WTC11 (cell line): ENCODE measurements around the gene RING1. TPM values are rescaled to one million over a fixed set of nuclear protein-coding genes. Genes with fewer than 3 reads are reported as not detected.

Source experiments
- ATAC-seq: fragments of 200-7000 bp; cut with Tn5 transposase; 2 replicates; pipeline ENCODE4 v1.10.0; 2021; ENCODE audit warnings: mild to moderate bottlenecking, moderate library complexity
- CTCF ChIA-PET: fragments of 300-600 bp; sonication (Branson Sonifier 250); formaldehyde crosslinking; loops from one replicate; lab custom pipeline; 2021; ENCODE audit warnings: antibody characterized with exemption; lab: Charles Lee
- POLR2A ChIA-PET: fragments of 350-600 bp; sonication (Branson Sonifier 250); formaldehyde crosslinking; loops from one replicate; lab custom pipeline; 2021; ENCODE audit warnings: antibody characterized with exemption; lab: Charles Lee
- DNase-seq: peaks from one replicate; pipeline ENCODE4 v3.0.0; 2021; ENCODE audit warnings: low spot score
- H3K27ac Mint-ChIP-seq: 2 replicates; pipeline ENCODE4 v1.8.0; 2021; ENCODE audit warnings: mixed read lengths
- H3K27me3 Mint-ChIP-seq: 2 replicates; pipeline ENCODE4 v1.8.0; 2021; ENCODE audit warnings: low read depth, mild to moderate bottlenecking, moderate library complexity, mixed read lengths
- H3K36me3 Mint-ChIP-seq: 2 replicates; pipeline ENCODE4 v1.8.0; 2021; ENCODE audit warnings: mixed read lengths
- H3K4me1 Mint-ChIP-seq: 2 replicates; pipeline ENCODE4 v1.8.0; 2022; ENCODE audit warnings: mixed read lengths
- H3K4me3 Mint-ChIP-seq: 2 replicates; pipeline ENCODE4 v1.8.0; 2021; ENCODE audit warnings: mild to moderate bottlenecking, moderate library complexity, mixed read lengths
- H3K9me3 Mint-ChIP-seq: 2 replicates; pipeline ENCODE4 v1.8.0; 2021; ENCODE audit warnings: mixed read lengths
- AR ChIP-seq: fragments of 250-450 bp; sonication (Bioruptor Pico); IDR thresholded peaks from 2 replicates; pipeline ENCODE4 v1.9.0; 2021; ENCODE audit warnings: mild to moderate bottlenecking
- ATF1 ChIP-seq: sonication (generic); formaldehyde crosslinking; IDR thresholded peaks from 2 replicates; pipeline ENCODE4 v1.8.1; 2023; ENCODE audit warnings: mild to moderate bottlenecking, moderate library complexity, missing genetic modification reagents
- FOXP1 ChIP-seq: sonication (generic); formaldehyde crosslinking; IDR thresholded peaks from 2 replicates; pipeline ENCODE4 v1.8.0; 2022; ENCODE audit warnings: missing genetic modification reagents, mild to moderate bottlenecking, moderate library complexity, borderline replicate concordance
- GRHL2 ChIP-seq: fragments of 250-450 bp; sonication (Bioruptor Pico); IDR thresholded peaks from 2 replicates; pipeline ENCODE4 v1.8.0; 2022; ENCODE audit warnings: mild to moderate bottlenecking, moderate library complexity; ENCODE audit not compliant: insufficient replicate concordance, severe bottlenecking
- JUN ChIP-seq: sonication (generic); formaldehyde crosslinking; IDR thresholded peaks from 2 replicates; pipeline ENCODE4 v1.8.0; 2023; ENCODE audit warnings: mild to moderate bottlenecking, missing genetic modification reagents
- KAT7 ChIP-seq: sonication (generic); formaldehyde crosslinking; IDR thresholded peaks from 2 replicates; pipeline ENCODE4 v1.8.1; 2023; ENCODE audit warnings: missing genetic modification reagents, mild to moderate bottlenecking, borderline replicate concordance
- MAX ChIP-seq: sonication (generic); formaldehyde crosslinking; IDR thresholded peaks from 2 replicates; pipeline ENCODE4 v1.8.0; 2022; ENCODE audit warnings: mild to moderate bottlenecking, missing genetic modification reagents
- MLX ChIP-seq: sonication (generic); formaldehyde crosslinking; IDR thresholded peaks from 2 replicates; pipeline ENCODE4 v1.8.1; 2023; ENCODE audit warnings: mild to moderate bottlenecking, missing genetic modification reagents, moderate library complexity
- NR2C2 ChIP-seq: sonication (generic); formaldehyde crosslinking; IDR thresholded peaks from 2 replicates; pipeline ENCODE4 v1.8.0; 2022; ENCODE audit warnings: mild to moderate bottlenecking, missing genetic modification reagents
- PREB ChIP-seq: sonication (generic); formaldehyde crosslinking; IDR thresholded peaks from 2 replicates; pipeline ENCODE4 v1.8.1; 2022; ENCODE audit warnings: mild to moderate bottlenecking, missing genetic modification reagents, moderate library complexity, borderline replicate concordance
- PRRX2 ChIP-seq: fragments of 250-450 bp; sonication (Bioruptor Pico); IDR thresholded peaks from 2 replicates; pipeline ENCODE4 v1.8.0; 2021; ENCODE audit warnings: mild to moderate bottlenecking
- TCF7 ChIP-seq: sonication (generic); formaldehyde crosslinking; IDR thresholded peaks from 2 replicates; pipeline ENCODE4 v1.8.0; 2022; ENCODE audit warnings: mild to moderate bottlenecking, low read depth, missing genetic modification reagents, moderate library complexity
- ZBTB43 ChIP-seq: sonication (generic); formaldehyde crosslinking; IDR thresholded peaks from 2 replicates; pipeline ENCODE4 v1.8.1; 2023; ENCODE audit warnings: mild to moderate bottlenecking, missing genetic modification reagents
- ZMAT4 ChIP-seq: fragments of 250-450 bp; sonication (Bioruptor Pico); IDR thresholded peaks from 2 replicates; pipeline ENCODE4 v1.9.0; 2021; ENCODE audit warnings: mild to moderate bottlenecking
- ZNF281 ChIP-seq: sonication (generic); formaldehyde crosslinking; IDR thresholded peaks from 2 replicates; pipeline ENCODE4 v1.8.0; 2023; ENCODE audit warnings: mild to moderate bottlenecking, missing genetic modification reagents
- ZNF317 ChIP-seq: sonication (generic); formaldehyde crosslinking; IDR thresholded peaks from 2 replicates; pipeline ENCODE4 v1.8.1; 2023; ENCODE audit warnings: low read depth, mild to moderate bottlenecking, moderate library complexity, missing genetic modification reagents, borderline replicate concordance
- ZNF416 ChIP-seq: fragments of 250-450 bp; sonication (Bioruptor Pico); IDR thresholded peaks from 2 replicates; pipeline ENCODE4 v1.9.0; 2021; ENCODE audit warnings: mild to moderate bottlenecking, inconsistent platforms
- ZNF512 ChIP-seq: sonication (generic); formaldehyde crosslinking; IDR thresholded peaks from 2 replicates; pipeline ENCODE4 v1.8.1; 2022; ENCODE audit warnings: missing genetic modification reagents, borderline replicate concordance
- ZSCAN18 ChIP-seq: fragments of 250-450 bp; sonication (Bioruptor Pico); IDR thresholded peaks from 2 replicates; pipeline ENCODE4 v2.1.2; 2022; ENCODE audit warnings: mild to moderate bottlenecking, moderate library complexity
- total RNA-seq: library from RNA; stranded (reverse); gene quantifications from 3 replicates; pipeline ENCODE4 v1.2.3, GENCODE V29; 2021

RING1 gene
- total RNA-seq, 1 experiment from 2014 or later, result 26.6 TPM

GRCh38 chr6:33215271-33216116, 7.2 kb downstream of the RING1 start:
- ATAC-seq, result no peak
- H3K36me3 Mint-ChIP-seq, result peaks cover 2% of the 10 kb centered on the region; the same call in 1 of the 2 replicates
- ChIA-PET CTCF (interaction anchor here (2.5 kb wide), 1 partner anchor 33 kb away, joined by 10 read pairs; no protein-coding TSS in a partner anchor), POLR2A (no interaction called here)
- no peak for DNase-seq
- H3K4me1 Mint-ChIP-seq, result peaks cover 40% of the 10 kb centered on the region
- H3K9me3 Mint-ChIP-seq, result no peaks in the 10 kb centered on the region
- H3K27me3 Mint-ChIP-seq, result peaks cover 87% of the 10 kb centered on the region
- no peak overlapping the region for H3K4me3 Mint-ChIP-seq
- no peak overlapping the region for H3K27ac Mint-ChIP-seq
- TF ChIP-seq PREB (CRISPR knock-in tag), result no peak
- no peak for TF ChIP-seq GRHL2 (CRISPR knock-in tag)
- no peak for TF ChIP-seq ZNF416
- TF ChIP-seq AR (CRISPR knock-in tag), result no peak
- no peak for TF ChIP-seq NR2C2 (CRISPR knock-in tag)
- TF ChIP-seq TCF7 (CRISPR knock-in tag), result no peak
- TF ChIP-seq PRRX2 (CRISPR knock-in tag), result no peak
- TF ChIP-seq ZNF317, result no peak
- TF ChIP-seq ZBTB43, result no peak
- TF ChIP-seq ATF1 (CRISPR knock-in tag), result no peak
- TF ChIP-seq FOXP1 (CRISPR knock-in tag), result no peak
- no peak for TF ChIP-seq KAT7 (CRISPR knock-in tag)
- no peak for TF ChIP-seq MAX
- no peak for TF ChIP-seq ZNF281 (CRISPR knock-in tag)
- no peak for TF ChIP-seq JUN (CRISPR knock-in tag)
- TF ChIP-seq MLX (CRISPR knock-in tag), result no peak
- TF ChIP-seq ZSCAN18, result no peak
- TF ChIP-seq ZNF512 (CRISPR knock-in tag), result no peak
- no peak for TF ChIP-seq ZMAT4 (CRISPR knock-in tag)
